ENCODE measurements around the gene UBA1.

Gene UBA1

DNA sequence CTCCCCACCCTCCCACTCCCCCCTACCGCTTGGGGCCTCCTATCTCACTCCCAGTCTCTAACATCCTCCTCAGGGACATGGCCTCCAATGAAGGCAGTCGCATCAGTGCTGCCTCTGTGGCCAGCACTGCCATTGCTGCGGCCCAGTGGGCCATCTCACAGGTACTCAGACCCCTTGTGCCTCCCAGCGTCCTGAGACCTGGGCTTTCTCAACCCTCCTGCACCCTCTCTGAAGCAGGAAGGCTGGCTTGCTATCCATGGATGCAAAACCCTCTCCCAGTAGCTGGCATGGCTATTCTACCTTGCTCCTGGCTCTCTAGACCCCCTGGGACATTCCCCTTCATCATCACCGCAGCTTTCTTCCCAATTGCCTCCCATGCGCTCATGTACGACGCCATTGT, 13.3 kb upstream of the UBA1 start:
- TF ChIP-seq, protein P1, sequence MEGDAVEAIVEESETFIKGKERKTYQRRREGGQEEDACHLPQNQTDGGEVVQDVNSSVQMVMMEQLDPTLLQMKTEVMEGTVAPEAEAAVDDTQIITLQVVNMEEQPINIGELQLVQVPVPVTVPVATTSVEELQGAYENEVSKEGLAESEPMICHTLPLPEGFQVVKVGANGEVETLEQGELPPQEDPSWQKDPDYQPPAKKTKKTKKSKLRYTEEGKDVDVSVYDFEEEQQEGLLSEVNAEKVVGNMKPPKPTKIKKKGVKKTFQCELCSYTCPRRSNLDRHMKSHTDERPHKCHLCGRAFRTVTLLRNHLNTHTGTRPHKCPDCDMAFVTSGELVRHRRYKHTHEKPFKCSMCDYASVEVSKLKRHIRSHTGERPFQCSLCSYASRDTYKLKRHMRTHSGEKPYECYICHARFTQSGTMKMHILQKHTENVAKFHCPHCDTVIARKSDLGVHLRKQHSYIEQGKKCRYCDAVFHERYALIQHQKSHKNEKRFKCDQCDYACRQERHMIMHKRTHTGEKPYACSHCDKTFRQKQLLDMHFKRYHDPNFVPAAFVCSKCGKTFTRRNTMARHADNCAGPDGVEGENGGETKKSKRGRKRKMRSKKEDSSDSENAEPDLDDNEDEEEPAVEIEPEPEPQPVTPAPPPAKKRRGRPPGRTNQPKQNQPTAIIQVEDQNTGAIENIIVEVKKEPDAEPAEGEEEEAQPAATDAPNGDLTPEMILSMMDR (IDR thresholded peaks at IDR 0.05; ENCODE audit: insufficient read depth, missing control alignments): no peak
- DNase-seq (ENCODE audit: insufficient read length, low spot score) (no peak), FAIRE-seq (no peak)

DNA sequence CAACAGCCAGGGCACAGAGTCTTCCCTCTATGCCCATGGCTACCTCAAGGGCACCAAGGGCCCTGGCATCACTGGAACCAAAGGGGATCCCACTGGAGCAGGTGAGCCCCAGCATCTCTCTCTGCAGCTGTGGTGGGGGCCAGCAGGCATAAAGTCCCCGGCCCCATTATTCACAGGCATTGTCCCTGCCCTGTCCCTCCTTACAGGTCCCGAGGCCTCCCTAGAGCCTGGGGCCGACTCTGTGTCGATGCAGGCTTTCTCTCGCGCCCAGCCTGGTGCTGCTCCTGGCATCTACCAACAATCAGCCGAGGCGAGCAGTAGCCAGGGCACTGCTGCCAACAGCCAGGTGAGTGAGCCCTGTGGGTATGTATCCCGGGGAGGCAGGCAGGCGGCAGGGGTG, 12.3 kb upstream of the UBA1 start:
- FAIRE-seq: no peak

DNA sequence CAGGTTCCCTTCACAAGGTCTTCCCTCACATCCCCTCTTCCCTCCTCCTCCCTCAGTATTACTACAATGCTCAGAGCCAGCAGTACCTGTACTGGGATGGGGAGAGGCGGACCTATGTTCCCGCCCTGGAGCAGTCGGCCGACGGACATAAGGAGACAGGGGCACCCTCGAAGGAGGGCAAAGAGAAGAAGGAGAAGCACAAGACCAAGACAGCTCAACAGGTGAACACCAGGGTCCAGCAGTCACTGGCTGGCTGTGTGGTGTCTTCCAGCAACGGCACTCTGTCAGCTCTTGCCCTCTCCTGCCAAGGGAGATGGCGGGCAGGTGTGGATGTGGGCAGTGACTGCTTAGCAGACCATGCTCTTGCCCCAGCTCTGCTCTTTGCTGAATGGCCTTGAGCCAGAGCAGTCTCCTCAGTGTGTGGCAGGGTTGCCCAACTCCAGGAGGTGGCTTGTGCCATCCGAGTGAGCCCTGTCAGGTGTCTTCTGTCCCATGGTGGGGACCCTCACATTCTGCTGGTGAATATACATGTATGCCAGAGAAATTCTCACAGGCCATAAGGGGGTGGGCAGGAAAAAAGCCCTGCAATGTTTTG, 11.4 kb upstream of the UBA1 start:
- TF ChIP-seq, protein P1 (IDR thresholded peaks at IDR 0.05; ENCODE audit: insufficient read depth, missing control alignments): no peak
- no peak for DNase-seq (ENCODE audit: insufficient read length, low spot score)
- no peak for FAIRE-seq

More for the DNA sequence above, 12.3 kb upstream of the UBA1 start:
- DNase-seq (ENCODE audit: insufficient read length, low spot score): no peak
- TF ChIP-seq, protein P1 (IDR thresholded peaks at IDR 0.05; ENCODE audit: insufficient read depth, missing control alignments): no peak

DNA sequence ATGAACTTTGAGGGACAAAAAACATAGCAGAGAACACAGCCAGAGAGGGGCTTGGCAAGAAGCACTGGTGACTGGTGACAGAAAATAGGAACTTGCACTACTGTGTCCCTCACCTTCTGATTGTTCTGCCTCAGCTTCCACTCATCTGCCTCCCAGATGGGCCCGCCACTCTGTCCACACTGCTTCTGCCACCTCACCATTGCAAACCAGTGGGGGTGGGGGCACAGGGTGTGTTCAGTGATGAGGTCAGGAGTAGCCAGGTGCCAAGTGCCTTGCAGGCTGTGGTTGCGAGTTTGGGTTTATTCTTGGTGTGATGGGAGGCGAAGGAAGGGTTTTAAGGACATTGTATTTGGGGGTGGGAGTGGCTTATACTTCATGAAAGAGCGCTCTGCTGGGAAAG, 9.1 kb upstream of the UBA1 start:
- no peak for DNase-seq (ENCODE audit: insufficient read length, low spot score)
- no peak for FAIRE-seq
- TF ChIP-seq, protein P1 (IDR thresholded peaks at IDR 0.05; ENCODE audit: insufficient read depth, missing control alignments): no peak

DNA sequence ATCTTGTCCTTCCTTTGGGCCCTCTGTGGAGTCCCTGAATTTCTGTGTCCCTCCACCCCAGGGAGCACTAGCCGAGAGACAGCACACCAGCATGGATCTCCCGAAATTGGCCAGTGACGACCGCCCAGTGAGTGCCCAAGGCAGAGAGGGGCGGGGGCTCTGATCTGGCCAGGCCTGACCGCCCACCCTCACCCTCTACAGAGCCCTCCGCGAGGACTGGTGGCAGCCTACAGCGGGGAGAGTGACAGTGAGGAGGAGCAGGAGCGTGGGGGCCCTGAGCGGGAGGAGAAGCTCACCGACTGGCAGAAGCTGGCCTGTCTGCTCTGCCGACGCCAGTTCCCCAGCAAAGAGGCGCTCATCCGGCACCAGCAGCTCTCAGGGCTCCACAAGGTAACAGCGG, 8.4 kb upstream of the UBA1 start:
- DNase-seq (ENCODE audit: insufficient read length, low spot score): no peak
- TF ChIP-seq, protein P1 (IDR thresholded peaks at IDR 0.05; ENCODE audit: insufficient read depth, missing control alignments): no peak
- no peak for FAIRE-seq

DNA sequence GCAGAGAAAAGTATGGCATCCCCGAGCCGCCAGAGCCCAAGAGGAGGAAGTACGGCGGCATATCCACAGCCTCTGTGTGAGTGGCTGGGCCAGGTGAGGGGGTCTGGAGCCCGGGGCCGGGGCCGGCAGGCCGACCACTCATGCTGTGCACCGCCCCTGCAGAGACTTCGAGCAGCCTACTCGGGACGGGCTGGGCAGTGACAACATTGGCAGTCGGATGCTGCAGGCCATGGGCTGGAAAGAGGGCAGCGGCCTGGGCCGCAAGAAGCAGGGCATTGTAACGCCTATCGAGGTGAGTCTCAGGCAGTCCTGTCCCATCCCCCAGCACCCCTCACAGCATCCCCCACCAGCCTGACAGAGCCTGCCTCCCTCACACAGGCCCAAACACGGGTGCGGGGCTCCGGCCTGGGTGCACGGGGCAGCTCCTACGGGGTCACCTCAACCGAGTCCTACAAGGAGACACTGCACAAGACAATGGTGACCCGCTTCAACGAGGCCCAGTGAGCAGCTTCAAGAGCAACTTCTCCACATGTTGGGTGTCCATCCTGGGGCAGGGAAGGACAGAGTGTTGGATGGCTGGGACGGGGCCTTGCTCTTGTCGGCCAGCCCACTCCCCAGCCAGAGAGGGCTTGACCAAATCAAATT, 7.4 kb upstream of the UBA1 start:
- DNase-seq (ENCODE audit: insufficient read length, low spot score) (no peak), FAIRE-seq (no peak)
- TF ChIP-seq, protein P1 (IDR thresholded peaks at IDR 0.05; ENCODE audit: insufficient read depth, missing control alignments): no peak

DNA sequence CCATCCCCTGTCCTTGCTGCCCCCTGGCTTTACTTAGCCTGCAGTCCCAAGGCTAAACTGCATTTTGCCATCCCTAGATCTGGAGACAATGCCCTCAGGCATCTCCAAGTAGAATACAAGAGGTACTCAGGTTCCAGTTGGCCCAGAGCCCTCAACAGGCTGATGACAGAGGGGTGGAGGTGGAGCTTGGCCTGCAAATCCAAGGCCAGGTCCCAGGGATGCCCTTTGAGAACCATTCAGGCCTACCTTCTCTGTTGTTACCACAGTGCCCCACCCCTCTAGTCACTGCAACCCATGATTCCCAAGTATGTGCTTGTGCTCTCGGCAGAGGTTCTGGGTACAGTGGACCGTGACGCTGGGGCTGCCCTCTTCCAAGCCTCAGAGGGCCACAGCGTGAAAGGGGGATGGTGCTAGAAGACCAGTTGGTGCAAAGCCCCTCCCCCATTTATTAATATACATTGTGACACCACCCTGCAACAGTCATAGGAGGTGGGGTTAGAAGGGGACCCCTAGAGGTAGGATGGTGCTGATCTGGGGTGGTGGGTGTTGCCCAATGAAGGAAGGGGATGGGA, 6.4 kb upstream of the UBA1 start:
- FAIRE-seq: no peak
- TF ChIP-seq, protein P1 (IDR thresholded peaks at IDR 0.05; ENCODE audit: insufficient read depth, missing control alignments): no peak
- DNase-seq (ENCODE audit: insufficient read length, low spot score): no peak

Measured in D721Med (cell line).